ENCODE data around the gene TBC1D23. TPM values are rescaled to one million over a fixed set of nuclear protein-coding genes. Genes with fewer than 3 reads are reported as not detected.
"Not testable (repeated sequence)": the region's sequence is repeated elsewhere in the genome, so short reads cannot be mapped to it uniquely, and the experiment has no call there.

Gene TBC1D23
- total RNA-seq, 1 donor from 2014 or later = 41.9 TPM

DNA sequence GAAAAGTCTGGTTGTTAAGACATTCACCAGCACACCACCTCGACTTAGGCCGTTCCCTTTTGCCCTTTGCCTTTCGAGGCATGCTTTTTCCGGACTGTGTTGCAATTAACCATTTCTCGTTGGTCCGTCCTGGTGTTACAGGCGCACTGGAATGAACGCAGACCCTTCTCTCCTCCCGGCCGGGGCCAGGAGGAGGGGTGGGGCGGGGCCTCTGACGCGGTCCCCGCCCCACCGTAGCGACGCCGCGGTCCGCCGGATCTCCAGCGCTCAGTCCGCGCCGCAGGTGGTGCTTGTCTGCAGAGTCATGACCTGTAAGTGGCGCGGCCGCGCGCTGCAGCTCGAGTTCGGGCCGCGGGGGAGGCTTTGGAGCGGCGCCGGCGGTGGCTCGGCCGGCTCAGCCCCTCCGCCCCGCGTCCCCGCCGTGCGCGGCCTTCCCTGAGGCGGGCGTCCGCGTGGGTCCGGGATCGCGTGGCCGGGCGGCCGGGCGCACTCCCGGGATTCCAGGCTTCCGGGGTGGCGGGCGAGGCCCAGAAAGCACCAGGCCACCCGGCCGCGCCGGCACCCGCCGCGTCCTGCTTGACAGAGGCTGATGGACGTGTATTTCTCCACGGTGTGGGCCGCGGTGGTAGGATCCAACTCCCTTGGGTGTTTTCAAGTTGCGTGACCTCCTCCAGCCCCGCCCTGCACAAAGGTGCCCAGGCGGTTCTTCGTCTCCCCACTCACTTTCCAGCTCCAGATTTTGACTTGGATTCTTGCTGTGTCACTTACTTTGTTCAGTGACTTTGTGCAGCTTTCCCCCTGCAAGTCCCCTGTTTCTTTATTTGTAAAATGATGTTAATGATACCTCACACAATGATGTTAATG lies 73.9 kb downstream of the TBC1D23 start, which contains the start of gene NIT2:
Gene NIT2 (plus strand): TSS at position 270 of the 864 bp plus-strand sequence. CDS start 35 bp downstream, at position 305.
- intact Hi-C loops (cut with DNase I) = no loop called here

DNA sequence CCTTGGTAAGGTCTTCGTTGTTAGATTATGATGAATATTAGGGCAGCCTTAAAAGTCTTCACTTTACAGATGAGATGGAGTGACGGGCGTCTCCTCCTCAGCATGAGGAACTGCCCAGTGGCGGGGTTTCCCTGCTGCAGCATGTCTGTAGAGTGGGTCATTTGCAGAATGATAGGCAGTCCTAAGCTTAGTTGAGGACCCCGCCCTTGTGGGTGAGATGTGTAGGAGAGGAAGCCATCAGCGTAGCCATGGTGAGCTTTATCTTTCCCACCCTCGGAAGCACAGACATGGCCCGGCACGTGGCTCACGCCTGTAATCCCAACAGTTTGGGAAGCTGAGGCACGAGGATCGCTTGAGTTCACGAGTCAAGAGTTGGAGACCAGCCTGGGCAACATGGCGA lies 74.6 kb downstream of the TBC1D23 start:
- Histone ChIP-seq H3K9me3 (no peaks in the 10 kb centered on the region), H3K36me3 (peaks cover 12% of the 10 kb centered on the region), H3K4me1 (peaks cover 15% of the 10 kb centered on the region), H3K27ac (peak overlapping the region; percentile 83), H3K4me3 (peak overlapping the region; percentile 67), H3K27me3 (ENCODE audit: low read depth) (no peaks in the 10 kb centered on the region)
- TF ChIP-seq, protein P1, sequence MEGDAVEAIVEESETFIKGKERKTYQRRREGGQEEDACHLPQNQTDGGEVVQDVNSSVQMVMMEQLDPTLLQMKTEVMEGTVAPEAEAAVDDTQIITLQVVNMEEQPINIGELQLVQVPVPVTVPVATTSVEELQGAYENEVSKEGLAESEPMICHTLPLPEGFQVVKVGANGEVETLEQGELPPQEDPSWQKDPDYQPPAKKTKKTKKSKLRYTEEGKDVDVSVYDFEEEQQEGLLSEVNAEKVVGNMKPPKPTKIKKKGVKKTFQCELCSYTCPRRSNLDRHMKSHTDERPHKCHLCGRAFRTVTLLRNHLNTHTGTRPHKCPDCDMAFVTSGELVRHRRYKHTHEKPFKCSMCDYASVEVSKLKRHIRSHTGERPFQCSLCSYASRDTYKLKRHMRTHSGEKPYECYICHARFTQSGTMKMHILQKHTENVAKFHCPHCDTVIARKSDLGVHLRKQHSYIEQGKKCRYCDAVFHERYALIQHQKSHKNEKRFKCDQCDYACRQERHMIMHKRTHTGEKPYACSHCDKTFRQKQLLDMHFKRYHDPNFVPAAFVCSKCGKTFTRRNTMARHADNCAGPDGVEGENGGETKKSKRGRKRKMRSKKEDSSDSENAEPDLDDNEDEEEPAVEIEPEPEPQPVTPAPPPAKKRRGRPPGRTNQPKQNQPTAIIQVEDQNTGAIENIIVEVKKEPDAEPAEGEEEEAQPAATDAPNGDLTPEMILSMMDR (IDR thresholded peaks at IDR 0.05) = no peak
- DNase-seq (peak; percentile 53), ATAC-seq (peak; percentile 22 to 29)
- intact Hi-C loops (cut with DNase I) = no loop called here

More for the DNA sequence above, 73.9 kb downstream of the TBC1D23 start, which contains the start of gene NIT2:
- H3K4me1 ChIP-seq = peaks cover 15% of the 10 kb centered on the region
- DNase-seq (peak; percentile 94), ATAC-seq (peak; percentile 97 to 98)
- peaks cover 5% of the 10 kb centered on the region for H3K36me3 ChIP-seq
- H3K27ac ChIP-seq = peak within 1 kb of the TSS; percentile 83
- TF ChIP-seq, protein P1 (IDR thresholded peaks at IDR 0.05) = no peak
- H3K27me3 ChIP-seq (ENCODE audit: low read depth) = no peaks in the 10 kb centered on the region
- no peaks in the 10 kb centered on the region for H3K9me3 ChIP-seq
- peak within 1 kb of the TSS; percentile 67 for H3K4me3 ChIP-seq

DNA sequence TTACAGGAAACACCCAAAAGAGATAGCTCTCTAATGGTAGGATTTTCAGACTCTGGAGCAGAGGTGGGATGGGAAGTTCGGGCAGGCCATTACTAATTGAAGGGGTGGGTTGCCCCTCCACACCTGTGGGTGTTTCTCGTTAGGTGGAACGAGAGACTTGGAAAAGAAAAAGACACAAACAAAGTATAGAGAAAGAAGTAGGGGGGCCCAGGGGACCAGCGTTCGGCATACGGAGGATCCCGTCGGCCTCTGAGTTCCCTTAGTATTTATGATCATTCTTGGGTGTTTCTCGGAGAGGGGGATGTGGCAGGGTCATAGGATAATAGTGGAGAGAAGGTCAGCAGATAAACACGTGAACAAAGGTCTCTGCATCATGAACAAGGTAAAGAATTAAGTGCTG lies 75.4 kb downstream of the TBC1D23 start:
- H3K27me3 ChIP-seq (ENCODE audit: low read depth); ATAC-seq; H3K9me3 ChIP-seq; intact Hi-C loops (cut with DNase I); H3K27ac ChIP-seq; DNase-seq; H3K4me3 ChIP-seq: not testable (repeated sequence)
- H3K36me3 ChIP-seq = peaks cover 20% of the 10 kb centered on the region
- peaks cover 15% of the 10 kb centered on the region for H3K4me1 ChIP-seq

DNA sequence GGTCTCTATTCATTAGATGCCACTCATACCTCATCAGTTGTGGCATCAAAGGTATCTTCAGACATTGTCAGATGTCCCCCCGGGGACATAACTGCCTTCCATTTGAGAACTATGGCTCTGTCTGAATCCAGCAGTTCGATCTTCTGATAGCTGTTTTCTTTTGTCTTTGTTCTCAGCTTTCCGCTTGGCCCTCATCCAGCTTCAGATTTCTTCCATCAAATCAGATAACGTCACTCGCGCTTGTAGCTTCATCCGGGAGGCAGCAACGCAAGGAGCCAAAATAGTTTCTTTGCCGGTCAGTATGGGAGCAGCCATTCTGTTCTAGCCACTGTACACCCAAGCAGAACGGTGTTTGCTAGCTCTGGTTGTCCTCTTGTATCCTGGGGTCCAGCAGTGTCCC lies 78.1 kb downstream of the TBC1D23 start:
- intact Hi-C loops (cut with DNase I) = no loop called here
- DNase-seq (no peak), ATAC-seq (no peak)
- TF ChIP-seq, protein P1 (IDR thresholded peaks at IDR 0.05) = no peak
- H3K4me3 ChIP-seq = no peak overlapping the region
- peaks cover 12% of the 10 kb centered on the region for H3K4me1 ChIP-seq
- no peaks in the 10 kb centered on the region for H3K27me3 ChIP-seq (ENCODE audit: low read depth)
- H3K36me3 ChIP-seq = peaks cover 37% of the 10 kb centered on the region
- H3K27ac ChIP-seq = no peak overlapping the region
- peaks cover 4% of the 10 kb centered on the region for H3K9me3 ChIP-seq

DNA sequence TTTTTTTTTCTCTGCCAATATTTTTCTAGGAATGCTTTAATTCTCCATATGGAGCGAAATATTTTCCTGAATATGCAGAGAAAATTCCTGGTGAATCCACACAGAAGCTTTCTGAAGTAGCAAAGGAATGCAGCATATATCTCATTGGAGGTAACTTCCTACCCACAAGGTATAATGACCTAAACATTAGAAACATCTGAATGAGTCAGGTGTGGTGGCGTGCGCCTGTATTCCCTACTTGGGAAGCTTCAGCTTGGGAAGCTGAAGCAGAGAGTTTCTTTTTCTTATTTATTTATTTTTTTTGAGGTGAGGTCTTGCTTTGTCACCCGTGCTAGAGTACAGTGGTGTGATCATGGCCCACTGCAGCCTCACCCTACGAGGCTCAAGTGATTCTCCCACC lies 79.0 kb downstream of the TBC1D23 start:
- DNase-seq (no peak), ATAC-seq (no peak)
- Histone ChIP-seq H3K27ac (no peak overlapping the region), H3K36me3 (peaks cover 42% of the 10 kb centered on the region), H3K9me3 (peaks cover 4% of the 10 kb centered on the region), H3K4me1 (peaks cover 8% of the 10 kb centered on the region), H3K4me3 (no peak overlapping the region), H3K27me3 (ENCODE audit: low read depth) (no peaks in the 10 kb centered on the region)
- intact Hi-C loops (cut with DNase I) = no loop called here
- TF ChIP-seq, protein P1 (IDR thresholded peaks at IDR 0.05) = no peak

DNA sequence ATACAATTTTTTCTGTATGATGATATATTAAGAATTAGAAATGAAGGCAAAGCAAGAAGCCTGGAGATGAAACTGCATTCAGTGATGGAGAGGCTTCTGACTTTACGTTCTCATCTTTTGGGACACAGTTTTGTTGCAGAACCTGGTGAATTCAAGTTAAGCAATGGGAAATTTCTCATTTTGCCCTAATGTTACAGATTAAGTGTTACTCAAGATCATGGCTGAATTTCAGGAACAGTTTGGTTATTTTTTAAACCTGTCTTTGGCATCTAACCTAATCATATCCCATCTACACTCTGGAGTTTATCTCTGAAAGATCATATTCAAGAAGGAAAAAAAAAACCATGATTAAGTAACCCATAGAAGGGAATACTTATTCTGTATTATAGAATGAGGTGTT lies 79.7 kb downstream of the TBC1D23 start:
- Histone ChIP-seq H3K27ac (no peak overlapping the region), H3K36me3 (peaks cover 49% of the 10 kb centered on the region), H3K27me3 (ENCODE audit: low read depth) (no peaks in the 10 kb centered on the region), H3K4me3 (no peak overlapping the region), H3K4me1 (peaks cover 4% of the 10 kb centered on the region), H3K9me3 (peaks cover 4% of the 10 kb centered on the region)
- intact Hi-C loops (cut with DNase I) = no loop called here
- TF ChIP-seq, protein P1 (IDR thresholded peaks at IDR 0.05) = no peak
- no peak for ATAC-seq
- DNase-seq = no peak

All from lower lobe of right lung (tissue), 2 donors.